Measurements from ENCODE around the gene KRCC1.

KRCC1 gene

GRCh38 chr2:88096708-88097107 lies 41.1 kb upstream of the KRCC1 start:
- no peak overlapping the region for H3K4me3 ChIP-seq (ENCODE audit: low read length)
- no peak for DNase-seq (ENCODE audit: low read depth)
- no peak for TF ChIP-seq CTCF (conservative IDR thresholded peaks at IDR 0.05; ENCODE audit: low read depth, low read length)

- no peak for TF ChIP-seq CTCF (conservative IDR thresholded peaks at IDR 0.05; ENCODE audit: low read depth, low read length)
- DNase-seq (ENCODE audit: low read depth), result no peak
- no peak overlapping the region for H3K4me3 ChIP-seq (ENCODE audit: low read length)
These were observed 39.4 kb upstream of the KRCC1 start for GRCh38 chr2:88095022-88095421.

- DNase-seq (ENCODE audit: low read depth), result no peak
- no peak for TF ChIP-seq CTCF (conservative IDR thresholded peaks at IDR 0.05; ENCODE audit: low read depth, low read length)
- no peak overlapping the region for H3K4me3 ChIP-seq (ENCODE audit: low read length)
These were observed 37.2 kb upstream of the KRCC1 start for GRCh38 chr2:88092773-88093172.

GRCh38 chr2:88091943-88092342 lies 36.4 kb upstream of the KRCC1 start:
- DNase-seq (ENCODE audit: low read depth), result no peak
- no peak for TF ChIP-seq CTCF (conservative IDR thresholded peaks at IDR 0.05; ENCODE audit: low read depth, low read length)
- H3K4me3 ChIP-seq (ENCODE audit: low read length), result no peak overlapping the region

- no peak for TF ChIP-seq CTCF (conservative IDR thresholded peaks at IDR 0.05; ENCODE audit: low read depth, low read length)
- DNase-seq (ENCODE audit: low read depth), result no peak
- no peak overlapping the region for H3K4me3 ChIP-seq (ENCODE audit: low read length)
These were observed 35.1 kb upstream of the KRCC1 start for GRCh38 chr2:88090446-88091283.

GRCh38 chr2:88088999-88089398 lies 33.4 kb upstream of the KRCC1 start:
- no peak for TF ChIP-seq CTCF (conservative IDR thresholded peaks at IDR 0.05; ENCODE audit: low read depth, low read length)
- H3K4me3 ChIP-seq (ENCODE audit: low read length), result no peak overlapping the region
- no peak for DNase-seq (ENCODE audit: low read depth)

- no peak for TF ChIP-seq CTCF (conservative IDR thresholded peaks at IDR 0.05; ENCODE audit: low read depth, low read length)
- DNase-seq (ENCODE audit: low read depth), result no peak
- H3K4me3 ChIP-seq (ENCODE audit: low read length), result no peak overlapping the region
These were observed 32.2 kb upstream of the KRCC1 start for GRCh38 chr2:88087763-88088162.

Measured in retinal pigment epithelial cell (primary cell).